PFSK-1 (cell line): ENCODE measurements around the gene TMEM132A.

Experiments used
- FOXP2 ChIP-seq: optimal IDR thresholded peaks from 2 replicates; pipeline ENCODE3; 2011; ENCODE audit warnings: borderline replicate concordance, control low read depth, inconsistent platforms; ENCODE audit not compliant: insufficient read depth; ENCODE audit errors: extremely low read length, extremely low read depth
- POLR2AphosphoS5 ChIP-seq: IDR thresholded peaks from 2 replicates; pipeline ENCODE4 v1.6.1; 2012; ENCODE audit warnings: low read depth, mild to moderate bottlenecking, control low read depth, low read length, moderate library complexity
- REST ChIP-seq, 2 experiments: IDR thresholded peaks; 2 replicates each; pipeline versions ENCODE4 v1.6.1 to v1.8.0; 2011 to 2012; ENCODE audit warnings: low read depth in 2 of 2, low read length in 2 of 2, control low read depth in 1 of 2, inconsistent platforms in 1 of 2, mild to moderate bottlenecking in 1 of 2, moderate library complexity in 1 of 2; ENCODE audit not compliant: insufficient read depth in 1 of 2
- SIN3A ChIP-seq: IDR thresholded peaks from 2 replicates; pipeline ENCODE4 v1.6.1; 2012; ENCODE audit warnings: mild to moderate bottlenecking, low read length, moderate library complexity, borderline replicate concordance; ENCODE audit not compliant: insufficient read depth
- TAF1 ChIP-seq: IDR thresholded peaks from 2 replicates; pipeline ENCODE4 v1.6.1; 2012; ENCODE audit warnings: low read length, control low read depth, borderline replicate concordance; ENCODE audit not compliant: insufficient read depth

TMEM132A gene

GRCh38 chr11:60937144-60937527, 12.9 kb downstream of the TMEM132A start:
- TF ChIP-seq SIN3A (no peak), POLR2AphosphoS5 (no peak), REST (IDR thresholded peaks at IDR 0.05; ENCODE audit: insufficient read depth in 1 of 2, low read depth in 2 of 2, low read length in 2 of 2) (no peak), TAF1 (no peak), FOXP2 (no peak)

GRCh38 chr11:60937811-60938210, 13.6 kb downstream of the TMEM132A start:
- TF ChIP-seq FOXP2, result no peak
- no peak for TF ChIP-seq SIN3A
- TF ChIP-seq REST (IDR thresholded peaks at IDR 0.05; ENCODE audit: insufficient read depth in 1 of 2, low read depth in 2 of 2, low read length in 2 of 2), result no peak
- TF ChIP-seq TAF1, result no peak
- no peak for TF ChIP-seq POLR2AphosphoS5

DNA sequence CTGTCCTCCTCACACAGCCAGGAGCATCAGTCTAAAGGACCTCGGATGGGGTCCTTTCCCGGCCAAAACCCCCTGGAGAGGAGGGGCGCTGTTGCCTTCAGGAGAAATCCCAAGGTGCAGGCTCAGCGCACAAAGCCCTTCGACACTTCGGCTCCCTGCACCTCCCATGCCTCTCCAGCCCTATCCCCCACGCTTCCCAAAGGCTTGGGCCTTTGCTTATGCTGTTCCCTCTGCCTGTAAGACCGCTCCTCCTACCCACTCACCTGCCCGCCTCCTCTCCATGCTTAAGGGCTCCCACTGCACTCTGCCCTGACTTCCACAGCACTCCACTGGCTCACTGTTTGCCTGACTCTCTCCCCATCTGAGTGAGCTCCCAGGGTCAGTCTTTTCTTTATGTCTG, 14.2 kb downstream of the TMEM132A start:
- TF ChIP-seq REST (IDR thresholded peaks at IDR 0.05; ENCODE audit: insufficient read depth in 1 of 2, low read depth in 2 of 2, low read length in 2 of 2) (no peak), SIN3A (no peak), TAF1 (no peak), POLR2AphosphoS5 (no peak), FOXP2 (no peak)

- TF ChIP-seq SIN3A, result no peak
- TF ChIP-seq REST (IDR thresholded peaks at IDR 0.05; ENCODE audit: insufficient read depth in 1 of 2, low read depth in 2 of 2, low read length in 2 of 2), result no peak
- no peak for TF ChIP-seq FOXP2
- no peak for TF ChIP-seq POLR2AphosphoS5
- no peak for TF ChIP-seq TAF1
These were observed 15.0 kb downstream of the TMEM132A start for GRCh38 chr11:60939301-60939700.

DNA sequence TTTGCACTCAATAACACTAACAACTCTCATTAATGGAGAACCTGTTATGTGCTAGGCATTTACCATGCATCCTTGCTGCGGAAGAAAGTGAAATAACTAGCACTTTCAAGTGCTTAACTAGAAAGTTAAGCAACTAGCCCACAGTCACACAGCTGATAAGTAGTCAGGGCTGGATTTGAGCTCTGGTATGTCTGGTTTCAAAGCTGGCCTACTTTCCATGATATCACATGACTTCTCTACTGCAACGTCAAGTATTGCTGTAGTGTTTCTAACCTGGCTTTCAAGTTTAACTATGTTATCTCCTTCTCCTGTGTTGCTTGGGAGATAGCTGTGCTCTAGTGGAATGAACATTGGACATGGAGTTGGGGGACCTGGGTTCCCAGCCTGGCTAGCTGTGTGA, 15.6 kb downstream of the TMEM132A start:
- TF ChIP-seq REST (IDR thresholded peaks at IDR 0.05; ENCODE audit: insufficient read depth in 1 of 2, low read depth in 2 of 2, low read length in 2 of 2) (no peak), TAF1 (no peak), SIN3A (no peak), POLR2AphosphoS5 (no peak), FOXP2 (no peak)
